Cardiac ventricle fibroblast (primary cell): Measurements from ENCODE around the gene TPO. TPM values are rescaled to one million over a fixed set of nuclear protein-coding genes. Genes with fewer than 3 reads are reported as not detected.

ENCODE experiments used
- total RNA-seq: library from RNA; depleted of rRNA; stranded (reverse); fragments of >200 nt; gene quantifications from 2 replicates; pipeline ENCODE4 v1.2.3, GENCODE V29; 2015

The TPO gene
- total RNA-seq = not detected in 2 replicates

GRCh38 chr2:1413156-1413710, at the start of gene TPO:
TSS of gene TPO (plus strand) at chr2:1413463. CDS start at chr2:1414409, 946 bp downstream.

